ENCODE results near the gene IGSF9B.

GRCh38 chr11:133936136-133936535 is 20.6 kb downstream of the IGSF9B start:
- TF ChIP-seq CTCF (conservative IDR thresholded peaks at IDR 0.05) (no peak), ZFX (IDR thresholded peaks at IDR 0.05) (no peak)

Data from C4-2B (cell line).